ENCODE data around the gene MAP1S. TPM values are rescaled to one million over a fixed set of nuclear protein-coding genes. Genes with fewer than 3 reads are reported as not detected.
A peak's percentile ranks its signal among the peaks of the same experiment; 100 is the strongest.

MAP1S gene
- total RNA-seq, 4 donors from 2014 or later, result 23.4 to 39.3 (median 31.2) TPM

DNA sequence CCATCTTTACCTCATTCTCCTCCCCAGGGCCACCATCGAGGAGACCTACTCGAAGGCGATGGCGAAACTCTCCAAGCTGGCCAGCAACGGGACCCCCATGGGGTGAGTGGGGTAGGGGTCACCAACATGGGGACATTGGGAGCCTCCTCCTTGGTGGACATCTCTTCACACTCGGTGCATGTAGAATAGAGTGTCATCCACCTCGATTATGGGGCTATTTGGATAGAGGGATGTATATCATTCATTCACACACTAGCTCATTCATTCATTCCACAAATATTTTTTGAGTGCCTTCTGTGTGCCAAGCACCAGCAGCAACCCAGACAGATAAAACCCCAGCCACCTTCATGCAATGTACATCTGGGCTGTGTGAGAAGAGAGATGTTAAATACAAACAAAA lies 45.1 kb downstream of the MAP1S start:
- DNase-seq (ENCODE audit: low spot score in 2 of 2), result no peak
- WGBS, 2 donors, result 84 to 88% methylated on average over 7 of the region's 7 CpGs
- no peak for TF ChIP-seq POLR2A (IDR thresholded peaks at IDR 0.05)
- no peak for TF ChIP-seq CTCF (IDR thresholded peaks at IDR 0.05)
- TF ChIP-seq EP300 (IDR thresholded peaks at IDR 0.05), result no peak
- H3K27me3 ChIP-seq, result peaks cover 0 to 5% of the 10 kb centered on the region in 2 donors
- no peaks in the 10 kb centered on the region for H3K36me3 ChIP-seq
- H3K4me1 ChIP-seq, result peaks cover 0 to 13% (median 0%) of the 10 kb centered on the region in 4 donors
- H3K4me3 ChIP-seq, result no peak overlapping the region
- H3K9me3 ChIP-seq, result no peaks in the 10 kb centered on the region
- H3K27ac ChIP-seq, result no peak overlapping the region

GRCh38 chr19:17765069-17765618 lies 45.9 kb downstream of the MAP1S start:
- Histone ChIP-seq H3K27ac (no peak overlapping the region), H3K4me1 (peaks cover 0 to 13% (median 0%) of the 10 kb centered on the region in 4 donors), H3K27me3 (peaks cover 0 to 5% of the 10 kb centered on the region in 2 donors), H3K36me3 (no peaks in the 10 kb centered on the region), H3K4me3 (no peak overlapping the region), H3K9me3 (no peaks in the 10 kb centered on the region)
- 68 to 71% methylated on average over 12 of the region's 12 CpGs for WGBS, 2 donors
- peak in 1 of 2 donors; percentile 38 for DNase-seq (ENCODE audit: low spot score in 2 of 2)
- TF ChIP-seq POLR2A (IDR thresholded peaks at IDR 0.05) (no peak), CTCF (IDR thresholded peaks at IDR 0.05) (no peak), EP300 (IDR thresholded peaks at IDR 0.05) (peak in 1 of 2 donors; percentile 13)

- no peaks in the 10 kb centered on the region for H3K36me3 ChIP-seq
- peaks cover 0 to 5% of the 10 kb centered on the region in 2 donors for H3K27me3 ChIP-seq
- TF ChIP-seq POLR2A (IDR thresholded peaks at IDR 0.05) (no peak), EP300 (IDR thresholded peaks at IDR 0.05) (peak in 1 of 2 donors; percentile 26), CTCF (IDR thresholded peaks at IDR 0.05) (peak; percentile 60 to 77 (median 66))
- 14 to 19% methylated on average over 16 to 29 of the region's 29 CpGs for WGBS, 2 donors
- no peak overlapping the region for H3K4me3 ChIP-seq
- no peaks in the 10 kb centered on the region for H3K9me3 ChIP-seq
- H3K4me1 ChIP-seq, result peaks cover 0 to 13% (median 0%) of the 10 kb centered on the region in 4 donors
- peak overlapping the region in 1 of 4 donors; percentile 34 for H3K27ac ChIP-seq
- DNase-seq (ENCODE audit: low spot score in 2 of 2), result peak; percentile 76 to 77
These were observed 47.4 kb downstream of the MAP1S start for GRCh38 chr19:17766543-17767131.

DNA sequence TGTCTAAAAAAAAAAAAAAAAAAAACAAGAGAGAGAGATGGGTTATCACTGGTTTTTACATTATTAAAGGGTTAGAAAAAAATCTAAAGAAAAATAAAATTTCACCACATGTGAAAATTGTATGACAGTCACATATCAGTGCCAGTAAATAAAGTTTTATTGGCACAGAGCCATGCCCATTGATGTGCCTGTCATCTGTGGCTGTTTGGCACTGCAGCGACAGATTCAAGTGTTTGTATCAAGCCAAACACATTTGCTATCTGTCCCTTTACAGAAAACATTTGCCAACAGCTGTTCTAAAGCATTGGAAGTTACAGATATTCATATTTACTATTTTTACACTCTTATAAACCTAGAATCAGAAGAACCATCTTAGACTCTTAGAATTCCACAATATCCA lies 48.3 kb downstream of the MAP1S start:
- DNase-seq (ENCODE audit: low spot score in 2 of 2), result no peak
- H3K27ac ChIP-seq, result no peak overlapping the region
- no peak overlapping the region for H3K4me3 ChIP-seq
- peaks cover 0 to 13% (median 0%) of the 10 kb centered on the region in 4 donors for H3K4me1 ChIP-seq
- peaks cover 0 to 5% (median 0%) of the 10 kb centered on the region in 3 donors for H3K36me3 ChIP-seq
- peaks cover 0 to 3% of the 10 kb centered on the region in 2 donors for H3K27me3 ChIP-seq
- no peaks in the 10 kb centered on the region for H3K9me3 ChIP-seq
- WGBS, 2 donors, result 64 to 71% methylated on average over 1 of the region's 1 CpG
- no peak for TF ChIP-seq CTCF (IDR thresholded peaks at IDR 0.05)

DNA sequence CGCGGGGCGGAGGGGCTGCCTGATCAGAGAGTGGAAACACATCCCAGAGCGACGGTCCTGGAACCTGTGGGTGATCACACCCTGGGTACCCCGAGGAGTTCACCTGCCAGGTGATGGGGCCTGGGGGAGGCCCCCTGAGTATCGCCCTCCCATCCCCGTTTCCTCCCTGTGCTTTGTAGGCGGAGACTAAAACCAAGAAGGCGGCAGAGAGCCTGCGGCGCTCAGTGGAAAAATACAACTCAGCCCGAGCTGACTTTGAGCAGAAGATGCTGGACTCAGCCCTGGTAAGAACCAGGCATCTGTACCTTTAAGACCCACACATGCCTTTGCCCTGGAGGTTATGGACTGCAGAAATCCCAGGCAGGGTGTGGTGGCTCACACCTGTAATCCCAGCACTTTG lies 51.3 kb downstream of the MAP1S start:
- Histone ChIP-seq H3K4me3 (no peak overlapping the region), H3K9me3 (no peaks in the 10 kb centered on the region), H3K27me3 (no peaks in the 10 kb centered on the region), H3K4me1 (peaks cover 0 to 8% (median 0%) of the 10 kb centered on the region in 4 donors), H3K36me3 (peaks cover 0 to 9% (median 0%) of the 10 kb centered on the region in 3 donors), H3K27ac (no peak overlapping the region)
- TF ChIP-seq EP300 (IDR thresholded peaks at IDR 0.05), result no peak
- DNase-seq (ENCODE audit: low spot score in 2 of 2), result no peak
- WGBS, 2 donors, result 81% methylated on average over 13 of the region's 13 CpGs

All from tibial nerve (tissue), 4 donors.